ENCODE results near the gene MRFAP1. TPM values are rescaled to one million over a fixed set of nuclear protein-coding genes. Genes with fewer than 3 reads are reported as not detected.
"Not testable (repeated sequence)": the region's sequence is repeated elsewhere in the genome, so short reads cannot be mapped to it uniquely, and the experiment has no call there.

Gene MRFAP1
- total RNA-seq, 1 experiment from 2014 or later, result 191 TPM

DNA sequence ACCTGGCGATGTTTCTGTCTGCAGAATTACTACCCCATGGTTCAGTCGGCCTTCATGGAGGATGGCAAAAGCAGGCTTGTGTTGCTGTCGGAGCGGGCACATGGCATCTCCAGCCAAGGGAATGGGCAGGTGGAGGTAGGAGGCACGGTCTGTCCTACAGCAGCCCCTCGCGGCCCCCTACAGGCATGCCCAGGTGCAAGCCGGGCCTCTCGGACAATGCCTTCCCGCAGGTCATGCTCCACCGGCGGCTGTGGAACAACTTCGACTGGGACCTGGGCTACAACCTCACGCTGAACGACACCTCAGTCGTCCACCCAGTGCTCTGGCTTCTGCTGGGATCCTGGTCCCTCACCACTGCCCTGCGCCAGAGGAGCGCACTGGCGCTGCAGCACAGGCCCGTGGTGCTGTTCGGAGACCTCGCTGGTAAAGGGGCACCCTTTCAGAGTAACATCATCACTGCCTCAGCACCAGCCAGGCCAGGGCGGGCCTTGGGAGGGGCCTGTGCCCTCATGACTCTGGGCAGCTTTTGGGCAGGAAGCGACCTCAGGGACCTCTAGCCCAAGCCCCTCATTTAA, 29.5 kb upstream of the MRFAP1 start:
- no peak for DNase-seq (ENCODE audit: low spot score)

DNA sequence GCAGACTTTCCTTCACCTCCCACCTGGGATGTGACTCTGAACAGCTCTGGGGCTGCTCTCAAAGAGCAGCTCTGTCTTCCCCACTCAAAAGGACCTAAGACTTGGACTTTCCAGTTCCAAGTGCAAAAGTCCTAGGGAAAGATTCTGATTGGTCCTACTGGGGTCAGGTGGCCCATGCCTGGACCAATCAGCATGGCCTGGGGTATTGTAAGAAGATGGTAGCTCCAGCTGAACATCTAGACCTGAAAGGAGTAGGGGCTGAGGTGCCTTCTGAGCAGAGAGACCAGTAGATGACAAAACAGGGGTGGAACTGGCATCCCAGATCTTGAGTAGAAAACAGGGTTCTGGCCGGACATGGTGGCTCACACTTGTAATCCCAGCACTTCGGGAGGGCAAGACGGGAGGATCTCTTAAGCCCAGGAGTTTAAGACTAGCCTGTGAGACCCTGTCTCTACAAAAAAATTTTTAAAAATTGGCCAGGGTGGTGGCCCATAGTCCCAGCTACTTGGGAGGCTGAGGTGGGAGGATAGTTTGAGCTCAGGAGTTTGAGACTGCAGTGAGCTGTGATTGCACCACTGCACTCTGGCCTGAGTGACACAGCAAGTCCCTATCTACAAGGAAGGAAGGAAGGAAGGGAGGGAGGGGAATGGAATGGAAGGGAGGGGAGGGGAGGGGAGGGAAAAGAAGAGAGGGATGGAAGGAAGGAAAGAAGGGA, 27.4 kb upstream of the MRFAP1 start:
- no peak for DNase-seq (ENCODE audit: low spot score)

DNA sequence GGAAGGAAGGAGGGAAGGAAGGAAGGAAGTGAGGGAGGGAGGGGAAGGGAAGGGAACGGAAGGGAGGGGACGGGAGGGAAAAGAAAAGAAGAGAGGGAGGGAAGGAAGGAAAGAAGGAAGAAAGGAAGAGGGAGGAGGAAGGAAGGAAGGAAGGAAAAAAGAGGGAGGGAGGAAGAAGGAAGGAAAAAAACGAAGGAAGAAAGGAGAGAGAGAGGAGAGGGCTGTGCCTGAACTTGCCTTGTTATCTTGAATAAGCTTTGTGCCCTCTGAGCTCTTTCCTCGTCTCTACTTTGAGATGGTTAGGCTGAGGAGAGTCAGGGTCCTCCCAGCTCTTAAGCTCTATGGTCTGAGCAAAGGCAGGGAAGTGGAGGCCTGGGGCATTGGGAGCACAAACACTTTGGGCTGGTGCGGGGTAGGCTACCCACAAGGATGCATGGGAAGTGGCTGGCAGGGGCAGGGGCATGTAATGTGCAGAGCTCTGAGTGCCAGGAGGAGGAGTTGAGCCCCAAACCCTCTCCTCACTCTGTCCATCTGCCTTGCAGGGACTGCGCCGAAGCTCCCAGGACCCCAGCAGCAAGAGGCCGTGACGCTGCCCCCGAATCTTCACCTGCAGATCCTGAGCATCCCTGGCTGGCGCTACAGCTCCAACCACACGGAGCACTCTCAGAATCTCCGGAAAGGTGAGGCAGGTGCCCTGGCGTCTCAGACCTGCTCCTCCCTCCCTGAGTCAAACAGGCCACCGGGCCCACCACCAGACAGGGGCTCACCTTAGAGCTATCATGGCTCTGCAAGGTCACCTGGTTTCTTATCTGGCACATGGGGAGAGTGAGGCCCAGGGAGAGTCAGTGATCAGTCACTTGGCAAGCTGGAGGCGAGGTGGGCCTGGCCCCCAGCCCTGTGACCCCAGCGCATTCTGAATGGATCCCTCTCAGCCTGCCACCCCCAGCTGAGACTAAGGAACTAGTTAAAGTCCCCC, 26.5 kb upstream of the MRFAP1 start:
- DNase-seq (ENCODE audit: low spot score), result no peak

DNA sequence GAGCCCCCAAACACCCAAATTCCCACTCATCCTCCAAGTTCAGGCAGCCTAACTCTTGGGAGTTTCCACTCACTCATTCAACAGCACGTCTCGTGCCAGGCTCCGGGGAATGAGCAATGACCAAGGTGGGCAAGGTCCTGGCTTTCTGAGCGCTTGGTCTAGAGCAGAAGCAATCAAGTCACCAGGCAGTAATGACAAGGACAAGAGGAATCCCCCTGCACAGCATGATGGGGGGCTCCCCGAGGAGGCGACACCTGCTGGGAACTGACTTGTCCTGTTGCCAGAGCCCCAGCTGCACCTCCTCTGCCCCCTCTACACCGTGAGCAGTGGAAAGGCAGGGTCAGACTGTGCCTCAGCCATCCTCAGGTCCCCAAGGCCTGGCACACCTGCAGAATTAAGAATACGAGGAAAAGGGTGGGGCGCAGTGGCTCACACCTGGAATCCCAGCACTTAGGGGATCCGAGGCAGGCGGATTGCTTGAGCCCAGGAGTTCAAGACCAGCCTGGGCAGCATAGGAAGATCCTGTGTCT, 25.7 kb upstream of the MRFAP1 start:
- DNase-seq (ENCODE audit: low spot score), result no peak

- no peak for DNase-seq (ENCODE audit: low spot score)
Measured at GRCh38 chr4:6616087-6616995, 24.1 kb upstream of the MRFAP1 start.

GRCh38 chr4:6617246-6617645, 23.2 kb upstream of the MRFAP1 start:
- DNase-seq (ENCODE audit: low spot score), result no peak

- DNase-seq (ENCODE audit: low spot score), result no peak
Measured at GRCh38 chr4:6618386-6619115, 21.9 kb upstream of the MRFAP1 start.

- DNase-seq (ENCODE audit: low spot score), result no peak
Measured at GRCh38 chr4:6619116-6619465, 21.4 kb upstream of the MRFAP1 start.

GRCh38 chr4:6619466-6620255, 20.8 kb upstream of the MRFAP1 start:
- no peak for DNase-seq (ENCODE audit: low spot score)

DNA sequence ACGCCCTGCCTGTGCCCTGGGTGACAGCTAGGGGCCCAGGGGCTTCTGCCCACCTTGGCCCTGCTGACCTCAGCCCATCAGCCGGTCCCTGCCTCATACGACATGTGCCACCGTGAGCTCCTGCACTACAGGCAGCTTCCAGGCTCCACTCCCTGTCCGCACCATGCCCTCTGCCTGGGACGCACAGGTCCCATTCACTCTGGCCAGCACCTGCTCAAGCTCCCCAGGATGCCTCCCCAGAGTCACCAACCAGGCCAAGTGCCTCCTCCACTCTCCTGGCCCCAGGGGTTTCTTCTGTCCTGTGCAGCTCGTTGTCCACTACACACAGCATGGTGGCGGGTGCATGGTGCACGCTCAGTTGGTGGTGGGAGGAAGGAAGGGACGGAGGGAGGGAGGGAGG, 20.2 kb upstream of the MRFAP1 start:
- no peak for DNase-seq (ENCODE audit: low spot score)

DNA sequence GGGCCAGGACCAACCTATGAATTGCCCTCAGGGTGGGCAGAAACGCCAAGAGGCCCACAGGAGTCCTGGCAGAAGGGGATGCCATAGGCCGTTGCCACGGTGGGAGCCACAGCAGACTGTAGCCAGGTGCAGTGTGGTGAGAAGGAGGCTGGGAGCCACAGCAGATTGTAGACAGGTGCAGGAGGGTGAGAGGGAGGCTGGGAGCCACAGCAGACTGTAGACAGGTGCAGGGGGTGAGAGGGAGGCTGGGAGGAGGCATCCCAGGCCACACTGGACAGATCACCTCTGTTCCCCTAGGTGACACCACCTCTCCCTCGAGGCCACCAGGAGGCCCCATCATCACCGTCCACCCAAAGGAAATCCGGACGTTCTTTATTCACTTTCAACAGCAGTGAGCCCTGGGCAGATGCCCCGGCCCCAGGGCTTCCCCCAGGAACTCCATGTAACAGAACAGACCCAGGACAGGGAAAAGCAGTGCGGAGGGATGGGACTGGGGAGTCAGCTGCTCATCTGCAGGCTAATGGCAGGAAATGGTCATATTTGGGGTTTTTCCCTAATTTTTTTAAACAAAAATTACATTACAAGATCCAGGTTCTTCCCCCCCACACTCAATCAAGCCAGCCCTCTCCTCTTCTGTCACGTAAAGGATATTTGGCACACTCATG, 19.5 kb upstream of the MRFAP1 start:
- DNase-seq (ENCODE audit: low spot score), result no peak

DNA sequence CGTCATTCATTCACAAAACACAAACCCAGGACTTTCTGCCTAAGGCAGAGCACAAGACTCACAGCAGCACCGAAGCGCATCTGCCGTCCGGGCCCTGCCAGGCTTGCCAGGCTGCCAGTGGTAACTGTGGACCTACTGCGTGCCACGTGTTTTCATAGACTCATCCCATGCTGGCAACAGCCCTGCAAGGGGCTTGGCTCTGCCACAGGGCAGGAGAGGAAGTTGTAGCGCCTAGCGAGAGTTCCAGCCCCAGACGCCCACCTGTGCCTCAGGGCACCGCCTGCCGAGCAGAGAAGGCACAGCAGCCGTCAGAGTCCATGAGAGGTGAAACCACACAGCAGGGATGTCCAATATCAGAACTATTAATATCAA, 18.9 kb upstream of the MRFAP1 start:
- DNase-seq (ENCODE audit: low spot score), result no peak

DNA sequence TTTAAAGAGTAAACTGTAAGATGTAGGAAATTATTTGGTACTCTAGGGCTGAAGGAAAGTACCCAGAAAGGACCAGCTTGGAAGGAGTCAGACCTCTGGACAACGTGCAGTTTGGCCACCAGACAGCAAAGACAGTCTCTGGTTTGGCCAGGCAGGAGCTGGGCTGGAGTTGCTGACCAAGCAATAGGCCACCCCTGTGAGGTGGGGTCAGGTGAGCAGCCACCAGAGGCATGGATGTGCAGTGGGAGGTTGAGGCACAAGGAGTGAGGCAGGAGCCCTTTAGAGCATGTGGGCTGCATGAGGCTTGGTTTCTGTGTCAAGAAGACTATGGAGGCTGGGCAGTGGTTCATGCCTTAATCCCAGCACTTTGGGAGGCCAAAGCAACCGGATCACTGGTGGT, 17.7 kb upstream of the MRFAP1 start:
- DNase-seq (ENCODE audit: low spot score), result no peak

- no peak for DNase-seq (ENCODE audit: low spot score)
Measured at GRCh38 chr4:6625256-6625655, 15.2 kb upstream of the MRFAP1 start.

DNA sequence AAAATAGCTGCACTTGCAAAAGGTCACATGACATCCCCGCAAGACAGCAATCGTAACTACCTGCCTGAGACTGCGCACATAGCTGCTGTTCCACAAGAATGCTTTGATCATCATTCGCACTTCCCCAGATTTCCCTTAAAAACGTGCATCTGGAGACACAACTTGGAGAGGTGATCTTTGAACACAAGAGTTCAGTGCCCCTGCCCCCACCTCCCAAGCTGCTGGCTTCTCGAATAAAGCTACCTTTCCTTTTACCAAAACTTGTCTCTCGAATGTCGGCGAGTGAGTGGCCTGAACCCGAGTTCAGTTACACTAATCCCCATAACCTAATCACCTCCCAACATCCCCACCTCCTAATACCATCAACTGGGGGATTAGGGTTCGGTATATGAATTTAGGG, 14.4 kb upstream of the MRFAP1 start:
- DNase-seq (ENCODE audit: low spot score), result no peak

- DNase-seq (ENCODE audit: low spot score), result no peak
Measured at GRCh38 chr4:6627832-6628231, 12.7 kb upstream of the MRFAP1 start.

- DNase-seq (ENCODE audit: low spot score), result not testable (repeated sequence)
Measured at GRCh38 chr4:6628484-6628883, 12.0 kb upstream of the MRFAP1 start.

- no peak for DNase-seq (ENCODE audit: low spot score)
Measured at GRCh38 chr4:6632125-6632524, 8.4 kb upstream of the MRFAP1 start.

All from A172 (cell line).